ENCODE results near the gene CRELD1.
A peak's percentile ranks its signal among the peaks of the same experiment; 100 is the strongest.

DNA sequence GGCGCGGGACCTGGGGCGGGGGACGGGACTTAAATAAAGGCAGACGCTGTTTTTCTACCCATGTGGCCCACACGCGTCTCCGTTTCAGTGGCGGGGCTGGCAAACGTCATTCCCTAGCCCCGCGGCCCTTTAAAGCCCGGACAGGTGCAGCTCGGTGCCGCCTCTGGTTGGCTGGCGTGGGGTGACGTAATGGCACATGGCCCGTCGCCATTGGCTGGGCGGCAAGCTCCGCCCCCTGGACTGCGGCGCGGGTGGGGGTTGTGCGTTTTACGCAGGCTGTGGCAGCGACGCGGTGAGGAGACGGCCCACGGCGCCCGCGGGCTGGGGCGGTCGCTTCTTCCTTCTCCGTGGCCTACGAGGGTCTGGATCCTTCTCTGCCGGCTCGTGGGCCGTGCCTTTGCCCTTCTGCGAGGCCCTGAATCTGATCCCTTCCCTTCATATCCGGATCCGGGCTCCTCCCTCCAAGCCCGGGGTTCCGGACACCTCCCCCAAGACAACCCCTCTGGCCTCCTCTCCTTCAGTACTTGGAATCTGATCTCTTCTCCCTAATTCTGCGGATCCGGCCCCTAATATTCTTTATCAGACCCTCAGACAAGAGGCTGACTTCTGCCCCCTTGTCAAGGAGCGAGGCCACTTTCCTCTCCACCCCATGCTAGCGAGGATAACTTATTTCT is at the start of gene CRELD1:
- TF ChIP-seq, protein P1, sequence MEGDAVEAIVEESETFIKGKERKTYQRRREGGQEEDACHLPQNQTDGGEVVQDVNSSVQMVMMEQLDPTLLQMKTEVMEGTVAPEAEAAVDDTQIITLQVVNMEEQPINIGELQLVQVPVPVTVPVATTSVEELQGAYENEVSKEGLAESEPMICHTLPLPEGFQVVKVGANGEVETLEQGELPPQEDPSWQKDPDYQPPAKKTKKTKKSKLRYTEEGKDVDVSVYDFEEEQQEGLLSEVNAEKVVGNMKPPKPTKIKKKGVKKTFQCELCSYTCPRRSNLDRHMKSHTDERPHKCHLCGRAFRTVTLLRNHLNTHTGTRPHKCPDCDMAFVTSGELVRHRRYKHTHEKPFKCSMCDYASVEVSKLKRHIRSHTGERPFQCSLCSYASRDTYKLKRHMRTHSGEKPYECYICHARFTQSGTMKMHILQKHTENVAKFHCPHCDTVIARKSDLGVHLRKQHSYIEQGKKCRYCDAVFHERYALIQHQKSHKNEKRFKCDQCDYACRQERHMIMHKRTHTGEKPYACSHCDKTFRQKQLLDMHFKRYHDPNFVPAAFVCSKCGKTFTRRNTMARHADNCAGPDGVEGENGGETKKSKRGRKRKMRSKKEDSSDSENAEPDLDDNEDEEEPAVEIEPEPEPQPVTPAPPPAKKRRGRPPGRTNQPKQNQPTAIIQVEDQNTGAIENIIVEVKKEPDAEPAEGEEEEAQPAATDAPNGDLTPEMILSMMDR (IDR thresholded peaks at IDR 0.05 in 8 of 11, conservative IDR thresholded peaks at IDR 0.05 in 3 of 11): peak in 1 of 11 experiments; percentile 22
- TF ChIP-seq POLR2AphosphoS5 (IDR thresholded peaks at IDR 0.05) (peak; percentile 96 to 98 (median 97)), POLR2A (IDR thresholded peaks at IDR 0.05) (peak; percentile 40 to 80 (median 68))
